Stimulated activated CD8-positive, alpha-beta memory T cell treated with anti-CD3 and anti-CD28 coated beads, Interleukin-2, amount 100 ng/mL, for 1 hour (primary cell): ENCODE measurements around the gene OR56B1.

Source experiments
- DNase-seq, 2 donors: peaks; one replicate each; pipeline ENCODE4 v3.0.0-alpha.2; 2020; ENCODE audit warnings: low read depth in 2 of 2

OR56B1 gene

GRCh38 chr11:5727691-5728090 lies 8.6 kb upstream of the OR56B1 start:
- no peak for DNase-seq

GRCh38 chr11:5737091-5737490 lies 843 bp downstream of the OR56B1 start:
- no peak for DNase-seq

- DNase-seq = no peak
Measured at GRCh38 chr11:5737670-5738392, 1.6 kb downstream of the OR56B1 start.

GRCh38 chr11:5738431-5738830 lies 2.2 kb downstream of the OR56B1 start:
- DNase-seq = no peak

GRCh38 chr11:5746614-5747013 lies 10.4 kb downstream of the OR56B1 start:
- DNase-seq = no peak

- DNase-seq = no peak
Measured at GRCh38 chr11:5749836-5750235, 13.6 kb downstream of the OR56B1 start.

- no peak for DNase-seq
Measured at GRCh38 chr11:5753943-5754342, 17.7 kb downstream of the OR56B1 start, which contains the start of gene OR52N4. OR52N4 (plus strand) TSS chr11:5754243; CDS start chr11:5754741, 498 bp downstream.

GRCh38 chr11:5767056-5767455 lies 30.8 kb downstream of the OR56B1 start:
- DNase-seq = no peak

- no peak for DNase-seq
Measured at GRCh38 chr11:5783255-5783654, 47.0 kb downstream of the OR56B1 start, which contains the start of gene OR52N5. OR52N5 (minus strand) TSS chr11:5783355; CDS start chr11:5778634, 4,721 bp downstream.
